Esophagus muscularis mucosa (tissue), 4 donors: ENCODE data around the gene EIF2S2. TPM values are rescaled to one million over a fixed set of nuclear protein-coding genes. Genes with fewer than 3 reads are reported as not detected.

Source experiments
- DNase-seq: peaks from one replicate; pipeline ENCODE4 v3.0.0-alpha.2; 2017; ENCODE audit errors: extremely low spot score
- H3K27ac ChIP-seq, 4 donors: fragments of 200-600 bp; sonication (generic); replicated peaks in 1 of 4; 1 replicate in 3 of 4; 2 replicates in 1 of 4; pipeline ENCODE4 v1.5.1; 2016 to 2019; ENCODE audit warnings: mild to moderate bottlenecking in 1 of 4
- H3K27me3 ChIP-seq, 4 donors: fragments of 200-600 bp; sonication (generic); one replicate each; pipeline versions ENCODE4 v1.5.1 to v1.6.0; 2016 to 2019
- H3K36me3 ChIP-seq, 4 donors: fragments of 200-600 bp; sonication (generic); one replicate each; pipeline ENCODE4 v1.5.1; 2016 to 2019
- H3K4me1 ChIP-seq, 4 donors: fragments of 200-600 bp; sonication (generic); one replicate each; pipeline ENCODE4 v1.5.1; 2016 to 2019
- H3K4me3 ChIP-seq, 4 donors: fragments of 200-600 bp; sonication (generic); 1 replicate in 2 of 4; 2 replicates in 2 of 4; pipeline ENCODE4 v1.5.1; 2016 to 2019; ENCODE audit warnings: mild to moderate bottlenecking in 4 of 4, moderate library complexity in 1 of 4
- H3K9me3 ChIP-seq, 4 donors: fragments of 200-600 bp; sonication (generic); 1 replicate in 3 of 4; 2 replicates in 1 of 4; pipeline ENCODE4 v1.5.1; 2016 to 2019
- CTCF ChIP-seq, 3 experiments: fragments of 200-600 bp in 2 of 3; fragments of 450-650 bp in 1 of 3; sonication (generic) in 2 of 3; IDR thresholded peaks; one replicate each; pipeline ENCODE4 v1.5.1; 2017 to 2019; ENCODE audit warnings: antibody characterized with exemption in 3 of 3, mild to moderate bottlenecking in 2 of 3, moderate library complexity in 1 of 3
- EP300 ChIP-seq: sonication (generic); formaldehyde crosslinking; IDR thresholded peaks from one replicate; pipeline ENCODE4 v1.6.1; 2017; ENCODE audit warnings: antibody characterized with exemption
- POLR2A ChIP-seq: fragments of 450-650 bp; IDR thresholded peaks from one replicate; pipeline ENCODE4 v1.6.1; 2017; ENCODE audit warnings: antibody characterized with exemption, moderate library complexity, mild to moderate bottlenecking, low read depth
- POLR2AphosphoS5 ChIP-seq, 2 donors: sonication (generic); formaldehyde crosslinking; IDR thresholded peaks; one replicate each; pipeline ENCODE4 v1.6.1; 2017; ENCODE audit warnings: antibody characterized with exemption in 2 of 2
- whole genome bisulfite sequencing: methylation state at CpG from one replicate; pipeline ENCODE4 v1.1.5; 2018; 5-methylcytosine and 5-hydroxymethylcytosine counted together
- intact Hi-C: fragments of 100-400 bp; cut with DNase I; formaldehyde crosslinking; loops from one replicate; pipeline ENCODE4 v1.15.1; 2023
- total RNA-seq, 4 donors: library from RNA; depleted of rRNA; stranded (reverse); fragments of >200 nt; gene quantifications; one replicate each; pipeline versions ENCODE4 v1.1.0 to v1.2.1, GENCODE V29; 2016

The EIF2S2 gene
- total RNA-seq, 4 donors from 2014 or later: 48.6 to 64.2 (median 58.7) TPM

- DNase-seq: no peak
- Histone ChIP-seq H3K27ac (no peak overlapping the region), H3K36me3 (peaks cover 79 to 100% (median 94%) of the 10 kb centered on the region in 4 donors), H3K9me3 (no peaks in the 10 kb centered on the region), H3K4me1 (peaks cover 0 to 16% (median 0%) of the 10 kb centered on the region in 4 donors), H3K27me3 (no peaks in the 10 kb centered on the region), H3K4me3 (no peak overlapping the region)
- no peak for TF ChIP-seq CTCF (IDR thresholded peaks at IDR 0.05)
- TF ChIP-seq POLR2AphosphoS5 (IDR thresholded peaks at IDR 0.05): no peak
- TF ChIP-seq POLR2A: no peak
- no peak for TF ChIP-seq EP300
- intact Hi-C loops: no loop called here
- 98% methylated on average over 2 of the region's 2 CpGs for WGBS
Measured at GRCh38 chr20:34090645-34091044, 21.4 kb downstream of the EIF2S2 start.

GRCh38 chr20:34089655-34090345 is 22.2 kb downstream of the EIF2S2 start:
- intact Hi-C loops: no loop called here
- WGBS: 88% methylated on average over 13 of the region's 13 CpGs
- TF ChIP-seq EP300: no peak
- TF ChIP-seq CTCF (IDR thresholded peaks at IDR 0.05): no peak
- TF ChIP-seq POLR2A: no peak
- TF ChIP-seq POLR2AphosphoS5 (IDR thresholded peaks at IDR 0.05): no peak
- no peak for DNase-seq
- Histone ChIP-seq H3K27ac (no peak overlapping the region), H3K9me3 (no peaks in the 10 kb centered on the region), H3K4me1 (peaks cover 0 to 16% (median 0%) of the 10 kb centered on the region in 4 donors), H3K27me3 (no peaks in the 10 kb centered on the region), H3K4me3 (no peak overlapping the region), H3K36me3 (peaks cover 70 to 100% (median 92%) of the 10 kb centered on the region in 4 donors)

- no peaks in the 10 kb centered on the region for H3K9me3 ChIP-seq
- H3K4me3 ChIP-seq: no peak overlapping the region
- H3K36me3 ChIP-seq: peaks cover 64 to 100% (median 90%) of the 10 kb centered on the region in 4 donors
- TF ChIP-seq POLR2A (no peak), EP300 (no peak), POLR2AphosphoS5 (IDR thresholded peaks at IDR 0.05) (no peak), CTCF (IDR thresholded peaks at IDR 0.05) (no peak)
- intact Hi-C loops: no loop called here
- WGBS: 87% methylated on average over 5 of the region's 5 CpGs
- H3K27me3 ChIP-seq: no peaks in the 10 kb centered on the region
- H3K27ac ChIP-seq: no peak overlapping the region
- DNase-seq: no peak
- peaks cover 0 to 17% (median 2%) of the 10 kb centered on the region in 4 donors for H3K4me1 ChIP-seq
Measured at GRCh38 chr20:34089175-34089479, 22.9 kb downstream of the EIF2S2 start.

- Histone ChIP-seq H3K4me1 (peaks cover 5 to 21% (median 8%) of the 10 kb centered on the region in 4 donors), H3K4me3 (no peak overlapping the region), H3K27me3 (no peaks in the 10 kb centered on the region), H3K36me3 (peaks cover 59 to 95% (median 84%) of the 10 kb centered on the region in 4 donors), H3K27ac (no peak overlapping the region), H3K9me3 (no peaks in the 10 kb centered on the region)
- TF ChIP-seq POLR2A: no peak
- no peak for TF ChIP-seq POLR2AphosphoS5 (IDR thresholded peaks at IDR 0.05)
- no peak for TF ChIP-seq CTCF (IDR thresholded peaks at IDR 0.05)
- no peak for TF ChIP-seq EP300
- no peak for DNase-seq
- intact Hi-C loops: no loop called here
- WGBS: 84% methylated on average over 14 of the region's 15 CpGs
Measured at GRCh38 chr20:34088305-34089174, 23.5 kb downstream of the EIF2S2 start.
